ENCODE results near the gene TAS2R38. TPM values are rescaled to one million over a fixed set of nuclear protein-coding genes. Genes with fewer than 3 reads are reported as not detected.
"Not testable (repeated sequence)": the region's sequence is repeated elsewhere in the genome, so short reads cannot be mapped to it uniquely, and the experiment has no call there.

The TAS2R38 gene
- total RNA-seq, 1 experiment from 2014 or later: not detected

GRCh38 chr7:141986923-141987322 lies 13.3 kb upstream of the TAS2R38 start:
- ATAC-seq (no peak), DNase-seq (ENCODE audit: low spot score) (no peak)
- no peak overlapping the region for H3K27ac Mint-ChIP-seq
- H3K9me3 Mint-ChIP-seq: 0 out of 2 replicates have a peak, but pooled peaks cover 3% of the 10 kb centered on the region
- peaks cover 13% of the 10 kb centered on the region for H3K27me3 Mint-ChIP-seq (ENCODE audit: low read depth)
- CTCF ChIA-PET: no interaction called here
- H3K4me3 Mint-ChIP-seq: no peak overlapping the region
- POLR2A ChIA-PET: no interaction called here
- TF ChIP-seq CREB1 (CRISPR knock-in tag; IDR thresholded peaks at IDR 0.05): no peak
- TF ChIP-seq, protein P1, sequence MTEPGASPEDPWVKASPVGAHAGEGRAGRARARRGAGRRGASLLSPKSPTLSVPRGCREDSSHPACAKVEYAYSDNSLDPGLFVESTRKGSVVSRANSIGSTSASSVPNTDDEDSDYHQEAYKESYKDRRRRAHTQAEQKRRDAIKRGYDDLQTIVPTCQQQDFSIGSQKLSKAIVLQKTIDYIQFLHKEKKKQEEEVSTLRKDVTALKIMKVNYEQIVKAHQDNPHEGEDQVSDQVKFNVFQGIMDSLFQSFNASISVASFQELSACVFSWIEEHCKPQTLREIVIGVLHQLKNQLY (CRISPR knock-in tag; IDR thresholded peaks at IDR 0.05): no peak
- TF ChIP-seq GABPB1 (CRISPR knock-in tag; IDR thresholded peaks at IDR 0.05): no peak
- no peak for TF ChIP-seq NR2C2 (CRISPR knock-in tag; IDR thresholded peaks at IDR 0.05)
- TF ChIP-seq, protein P2, sequence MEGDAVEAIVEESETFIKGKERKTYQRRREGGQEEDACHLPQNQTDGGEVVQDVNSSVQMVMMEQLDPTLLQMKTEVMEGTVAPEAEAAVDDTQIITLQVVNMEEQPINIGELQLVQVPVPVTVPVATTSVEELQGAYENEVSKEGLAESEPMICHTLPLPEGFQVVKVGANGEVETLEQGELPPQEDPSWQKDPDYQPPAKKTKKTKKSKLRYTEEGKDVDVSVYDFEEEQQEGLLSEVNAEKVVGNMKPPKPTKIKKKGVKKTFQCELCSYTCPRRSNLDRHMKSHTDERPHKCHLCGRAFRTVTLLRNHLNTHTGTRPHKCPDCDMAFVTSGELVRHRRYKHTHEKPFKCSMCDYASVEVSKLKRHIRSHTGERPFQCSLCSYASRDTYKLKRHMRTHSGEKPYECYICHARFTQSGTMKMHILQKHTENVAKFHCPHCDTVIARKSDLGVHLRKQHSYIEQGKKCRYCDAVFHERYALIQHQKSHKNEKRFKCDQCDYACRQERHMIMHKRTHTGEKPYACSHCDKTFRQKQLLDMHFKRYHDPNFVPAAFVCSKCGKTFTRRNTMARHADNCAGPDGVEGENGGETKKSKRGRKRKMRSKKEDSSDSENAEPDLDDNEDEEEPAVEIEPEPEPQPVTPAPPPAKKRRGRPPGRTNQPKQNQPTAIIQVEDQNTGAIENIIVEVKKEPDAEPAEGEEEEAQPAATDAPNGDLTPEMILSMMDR (IDR thresholded peaks at IDR 0.05): no peak
- TF ChIP-seq TEAD4 (CRISPR knock-in tag; IDR thresholded peaks at IDR 0.05): no peak
- TF ChIP-seq, protein P3, sequence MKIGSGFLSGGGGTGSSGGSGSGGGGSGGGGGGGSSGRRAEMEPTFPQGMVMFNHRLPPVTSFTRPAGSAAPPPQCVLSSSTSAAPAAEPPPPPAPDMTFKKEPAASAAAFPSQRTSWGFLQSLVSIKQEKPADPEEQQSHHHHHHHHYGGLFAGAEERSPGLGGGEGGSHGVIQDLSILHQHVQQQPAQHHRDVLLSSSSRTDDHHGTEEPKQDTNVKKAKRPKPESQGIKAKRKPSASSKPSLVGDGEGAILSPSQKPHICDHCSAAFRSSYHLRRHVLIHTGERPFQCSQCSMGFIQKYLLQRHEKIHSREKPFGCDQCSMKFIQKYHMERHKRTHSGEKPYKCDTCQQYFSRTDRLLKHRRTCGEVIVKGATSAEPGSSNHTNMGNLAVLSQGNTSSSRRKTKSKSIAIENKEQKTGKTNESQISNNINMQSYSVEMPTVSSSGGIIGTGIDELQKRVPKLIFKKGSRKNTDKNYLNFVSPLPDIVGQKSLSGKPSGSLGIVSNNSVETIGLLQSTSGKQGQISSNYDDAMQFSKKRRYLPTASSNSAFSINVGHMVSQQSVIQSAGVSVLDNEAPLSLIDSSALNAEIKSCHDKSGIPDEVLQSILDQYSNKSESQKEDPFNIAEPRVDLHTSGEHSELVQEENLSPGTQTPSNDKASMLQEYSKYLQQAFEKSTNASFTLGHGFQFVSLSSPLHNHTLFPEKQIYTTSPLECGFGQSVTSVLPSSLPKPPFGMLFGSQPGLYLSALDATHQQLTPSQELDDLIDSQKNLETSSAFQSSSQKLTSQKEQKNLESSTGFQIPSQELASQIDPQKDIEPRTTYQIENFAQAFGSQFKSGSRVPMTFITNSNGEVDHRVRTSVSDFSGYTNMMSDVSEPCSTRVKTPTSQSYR (CRISPR knock-in tag; IDR thresholded peaks at IDR 0.05): no peak
- TF ChIP-seq MXD4 (CRISPR knock-in tag; IDR thresholded peaks at IDR 0.05; ENCODE audit: borderline replicate concordance): no peak
- TF ChIP-seq, protein P4, sequence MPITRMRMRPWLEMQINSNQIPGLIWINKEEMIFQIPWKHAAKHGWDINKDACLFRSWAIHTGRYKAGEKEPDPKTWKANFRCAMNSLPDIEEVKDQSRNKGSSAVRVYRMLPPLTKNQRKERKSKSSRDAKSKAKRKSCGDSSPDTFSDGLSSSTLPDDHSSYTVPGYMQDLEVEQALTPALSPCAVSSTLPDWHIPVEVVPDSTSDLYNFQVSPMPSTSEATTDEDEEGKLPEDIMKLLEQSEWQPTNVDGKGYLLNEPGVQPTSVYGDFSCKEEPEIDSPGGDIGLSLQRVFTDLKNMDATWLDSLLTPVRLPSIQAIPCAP (CRISPR knock-in tag; IDR thresholded peaks at IDR 0.05): no peak
- no peak for TF ChIP-seq ZNF121 (CRISPR knock-in tag; IDR thresholded peaks at IDR 0.05)
- peaks cover 6% of the 10 kb centered on the region for H3K4me1 Mint-ChIP-seq
- 0 out of 2 replicates have a peak, but pooled peaks cover 3% of the 10 kb centered on the region for H3K36me3 Mint-ChIP-seq

DNA sequence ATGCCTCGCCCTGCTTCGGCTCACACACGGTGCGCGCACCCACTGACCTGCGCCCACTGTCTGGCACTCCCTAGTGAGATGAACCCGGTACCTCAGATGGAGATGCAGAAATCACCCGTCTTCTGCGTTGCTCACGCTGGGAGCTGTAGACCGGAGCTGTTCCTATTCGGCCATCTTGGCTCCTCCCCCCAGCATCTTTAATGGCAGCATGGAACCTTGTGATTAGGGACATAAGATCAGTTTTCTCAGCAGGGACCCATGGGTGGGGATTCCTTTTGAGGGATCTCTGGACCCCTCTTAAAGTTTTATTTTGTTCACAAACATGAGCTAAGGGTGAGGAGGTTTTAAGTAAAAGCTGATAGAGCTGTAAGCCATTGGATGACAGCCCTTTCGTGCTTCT lies 12.4 kb upstream of the TAS2R38 start:
- not testable (repeated sequence) for H3K4me1 Mint-ChIP-seq; H3K36me3 Mint-ChIP-seq; DNase-seq (ENCODE audit: low spot score); H3K9me3 Mint-ChIP-seq; ATAC-seq
- peaks cover 13% of the 10 kb centered on the region for H3K27me3 Mint-ChIP-seq (ENCODE audit: low read depth)
- peak overlapping the region; percentile 44; the same call in 1 of the 2 replicates for H3K27ac Mint-ChIP-seq
- H3K4me3 Mint-ChIP-seq: peak overlapping the region; percentile 58
- CTCF ChIA-PET: interaction anchor here (1.1 kb wide), 1 partner anchor 10 kb away, joined by 5 read pairs; no protein-coding TSS in a partner anchor
- POLR2A ChIA-PET: interaction anchor here (1.2 kb wide), 1 partner anchor 10 kb away, joined by 3 read pairs; no protein-coding TSS in a partner anchor

GRCh38 chr7:141979568-141979967 lies 6.0 kb upstream of the TAS2R38 start:
- H3K36me3 Mint-ChIP-seq: no peaks in the 10 kb centered on the region
- ChIA-PET POLR2A (no interaction called here), CTCF (no interaction called here)
- H3K27ac Mint-ChIP-seq: no peak overlapping the region
- H3K9me3 Mint-ChIP-seq: no peaks in the 10 kb centered on the region
- peaks cover 11% of the 10 kb centered on the region; the same call in 1 of the 2 replicates for H3K4me1 Mint-ChIP-seq
- no peaks in the 10 kb centered on the region for H3K27me3 Mint-ChIP-seq (ENCODE audit: low read depth)
- no peak overlapping the region for H3K4me3 Mint-ChIP-seq
- DNase-seq (ENCODE audit: low spot score): no peak
- ATAC-seq: no peak
- TF ChIP-seq ZBTB21 (CRISPR knock-in tag; IDR thresholded peaks at IDR 0.05; ENCODE audit: borderline replicate concordance) (no peak), ZNF121 (CRISPR knock-in tag; IDR thresholded peaks at IDR 0.05) (no peak), ZNF671 (CRISPR knock-in tag; IDR thresholded peaks at IDR 0.05) (no peak), ATF6 (CRISPR knock-in tag; IDR thresholded peaks at IDR 0.05) (no peak), JAZF1 (CRISPR knock-in tag; IDR thresholded peaks at IDR 0.05) (no peak), E2F1 (CRISPR knock-in tag; IDR thresholded peaks at IDR 0.05) (no peak), CREM (CRISPR knock-in tag; IDR thresholded peaks at IDR 0.05) (no peak), NFYB (CRISPR knock-in tag; conservative IDR thresholded peaks at IDR 0.05; ENCODE audit: low read depth) (no peak), ZNF425 (CRISPR knock-in tag; conservative IDR thresholded peaks at IDR 0.05) (no peak)
- TF ChIP-seq, protein P5, sequence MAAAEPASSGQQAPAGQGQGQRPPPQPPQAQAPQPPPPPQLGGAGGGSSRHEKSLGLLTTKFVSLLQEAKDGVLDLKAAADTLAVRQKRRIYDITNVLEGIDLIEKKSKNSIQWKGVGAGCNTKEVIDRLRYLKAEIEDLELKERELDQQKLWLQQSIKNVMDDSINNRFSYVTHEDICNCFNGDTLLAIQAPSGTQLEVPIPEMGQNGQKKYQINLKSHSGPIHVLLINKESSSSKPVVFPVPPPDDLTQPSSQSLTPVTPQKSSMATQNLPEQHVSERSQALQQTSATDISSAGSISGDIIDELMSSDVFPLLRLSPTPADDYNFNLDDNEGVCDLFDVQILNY (CRISPR knock-in tag; IDR thresholded peaks at IDR 0.05): no peak

Measured in WTC11 (cell line).